OCI-LY3 (cell line): ENCODE data around the gene MRNIP.

Experiments used
- H2AFZ ChIP-seq: fragments of 200-600, 300-600 bp; shearing (Covaris generic); 2 replicates; pipeline ENCODE4 v1.6.0; 2014; ENCODE audit warnings: antibody characterized with exemption, low read depth, low read length
- H3K27ac ChIP-seq: fragments of 200-600, 300-600 bp; sonication (generic); 2 replicates; pipeline ENCODE4 v1.5.1; 2014; ENCODE audit warnings: mild to moderate bottlenecking, low read length, moderate library complexity, mixed read lengths
- H3K27me3 ChIP-seq: fragments of 200-600, 300-600 bp; sonication (generic); 2 replicates; pipeline ENCODE4 v1.6.1; 2014; ENCODE audit warnings: low read depth, low read length, mixed read lengths
- H3K36me3 ChIP-seq: fragments of 200-600, 300-600 bp; sonication (generic); replicated peaks from 2 replicates; pipeline ENCODE3; 2014; ENCODE audit warnings: low read depth, low read length, mixed read lengths
- H3K4me1 ChIP-seq: fragments of 300-600, 200-600 bp; sonication (generic); 2 replicates; pipeline ENCODE4 v1.6.1; 2014; ENCODE audit warnings: low read length, mixed read lengths
- H3K4me2 ChIP-seq: fragments of 200-600, 300-600 bp; sonication (generic); 2 replicates; pipeline ENCODE4 v1.6.1; 2014; ENCODE audit warnings: low read length, mixed read lengths
- H3K4me3 ChIP-seq: fragments of 300-600, 200-600 bp; sonication (generic); 2 replicates; pipeline ENCODE4 v1.5.1; 2014; ENCODE audit warnings: antibody characterized with exemption, mild to moderate bottlenecking, low read length, moderate library complexity
- H3K79me2 ChIP-seq: fragments of 300-600, 200-600 bp; shearing (Covaris generic); 2 replicates; pipeline ENCODE4 v1.6.1; 2014; ENCODE audit warnings: mild to moderate bottlenecking, low read length, mixed read lengths
- H3K9ac ChIP-seq: fragments of 300-600, 200-600 bp; shearing (Covaris generic); 2 replicates; pipeline ENCODE4 v1.6.0; 2014; ENCODE audit warnings: mild to moderate bottlenecking, low read length, moderate library complexity
- H3K9me3 ChIP-seq: fragments of 200-600, 300-600 bp; shearing (Covaris generic); 2 replicates; pipeline ENCODE4 v1.6.1; 2014; ENCODE audit warnings: low read length, mixed read lengths; ENCODE audit not compliant: insufficient read depth
- H4K20me1 ChIP-seq: fragments of 200-600, 300-600 bp; sonication (generic); 2 replicates; pipeline ENCODE4 v1.6.1; 2016; ENCODE audit warnings: low read length, mixed read lengths; ENCODE audit not compliant: insufficient read depth
- EZH2phosphoT487 ChIP-seq: fragments of 200-600 bp; shearing (Covaris generic); IDR thresholded peaks from 2 replicates; pipeline ENCODE4 v1.6.1; 2018; ENCODE audit warnings: antibody characterized with exemption, mixed run types, low read depth
- TF ChIP-seq, protein P1 (sequence below): fragments of 200-600, 300-600 bp; sonication (generic); IDR thresholded peaks from 2 replicates; pipeline ENCODE4 v1.5.1; 2014; ENCODE audit warnings: antibody characterized with exemption, low read length, low read depth

Gene MRNIP

GRCh38 chr5:179815491-179816249 lies 42.9 kb downstream of the MRNIP start:
- H3K4me3 ChIP-seq = no peak overlapping the region
- H3K36me3 ChIP-seq = peaks cover 22% of the 10 kb centered on the region
- H3K4me1 ChIP-seq = peaks cover 25% of the 10 kb centered on the region
- no peaks in the 10 kb centered on the region for H3K9me3 ChIP-seq
- peaks cover 15% of the 10 kb centered on the region for H3K79me2 ChIP-seq
- no peaks in the 10 kb centered on the region for H3K27me3 ChIP-seq
- no peaks in the 10 kb centered on the region; the same call in 1 of the 2 replicates for H4K20me1 ChIP-seq
- no peak overlapping the region for H3K4me2 ChIP-seq
- no peak overlapping the region for H2AFZ ChIP-seq
- no peak for TF ChIP-seq EZH2phosphoT487
- TF ChIP-seq, protein P1, sequence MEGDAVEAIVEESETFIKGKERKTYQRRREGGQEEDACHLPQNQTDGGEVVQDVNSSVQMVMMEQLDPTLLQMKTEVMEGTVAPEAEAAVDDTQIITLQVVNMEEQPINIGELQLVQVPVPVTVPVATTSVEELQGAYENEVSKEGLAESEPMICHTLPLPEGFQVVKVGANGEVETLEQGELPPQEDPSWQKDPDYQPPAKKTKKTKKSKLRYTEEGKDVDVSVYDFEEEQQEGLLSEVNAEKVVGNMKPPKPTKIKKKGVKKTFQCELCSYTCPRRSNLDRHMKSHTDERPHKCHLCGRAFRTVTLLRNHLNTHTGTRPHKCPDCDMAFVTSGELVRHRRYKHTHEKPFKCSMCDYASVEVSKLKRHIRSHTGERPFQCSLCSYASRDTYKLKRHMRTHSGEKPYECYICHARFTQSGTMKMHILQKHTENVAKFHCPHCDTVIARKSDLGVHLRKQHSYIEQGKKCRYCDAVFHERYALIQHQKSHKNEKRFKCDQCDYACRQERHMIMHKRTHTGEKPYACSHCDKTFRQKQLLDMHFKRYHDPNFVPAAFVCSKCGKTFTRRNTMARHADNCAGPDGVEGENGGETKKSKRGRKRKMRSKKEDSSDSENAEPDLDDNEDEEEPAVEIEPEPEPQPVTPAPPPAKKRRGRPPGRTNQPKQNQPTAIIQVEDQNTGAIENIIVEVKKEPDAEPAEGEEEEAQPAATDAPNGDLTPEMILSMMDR = no peak
- no peak overlapping the region for H3K9ac ChIP-seq
- no peak overlapping the region for H3K27ac ChIP-seq

DNA sequence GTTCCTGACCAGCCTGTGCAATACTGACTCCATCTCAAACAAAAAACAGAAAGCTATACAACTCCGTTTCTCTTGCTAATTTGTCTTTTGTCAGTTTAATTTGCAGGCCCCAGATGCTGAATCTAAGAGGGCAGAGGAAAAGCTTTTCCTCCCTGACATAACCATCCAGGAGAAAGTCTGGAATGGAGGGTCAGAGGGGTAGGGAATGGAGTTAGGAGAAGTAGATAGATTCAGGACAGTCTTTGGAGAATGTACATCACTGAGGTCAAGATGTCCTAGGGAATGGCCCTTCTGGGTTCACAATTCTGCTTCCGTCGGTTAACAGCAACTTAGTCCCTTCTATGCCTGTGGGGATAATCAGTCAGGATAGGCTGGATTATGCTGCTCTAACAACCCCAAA lies 44.5 kb downstream of the MRNIP start:
- H3K4me3 ChIP-seq = no peak overlapping the region
- no peak overlapping the region for H2AFZ ChIP-seq
- H4K20me1 ChIP-seq = no peaks in the 10 kb centered on the region; the same call in 1 of the 2 replicates
- no peak overlapping the region for H3K4me2 ChIP-seq
- no peaks in the 10 kb centered on the region for H3K27me3 ChIP-seq
- TF ChIP-seq EZH2phosphoT487 = no peak
- TF ChIP-seq, protein P1 = no peak
- peaks cover 5% of the 10 kb centered on the region; the same call in 1 of the 2 replicates for H3K79me2 ChIP-seq
- H3K27ac ChIP-seq = no peak overlapping the region
- H3K4me1 ChIP-seq = peaks cover 10% of the 10 kb centered on the region
- H3K9ac ChIP-seq = no peak overlapping the region
- peaks cover 23% of the 10 kb centered on the region for H3K36me3 ChIP-seq
- no peaks in the 10 kb centered on the region for H3K9me3 ChIP-seq

- Histone ChIP-seq H4K20me1 (no peaks in the 10 kb centered on the region; the same call in 1 of the 2 replicates), H3K4me3 (no peak overlapping the region), H3K9ac (no peak overlapping the region), H3K4me2 (no peak overlapping the region), H3K9me3 (no peaks in the 10 kb centered on the region), H3K27ac (no peak overlapping the region), H2AFZ (no peak overlapping the region), H3K4me1 (peaks cover 8% of the 10 kb centered on the region), H3K27me3 (no peaks in the 10 kb centered on the region), H3K79me2 (peaks cover 6% of the 10 kb centered on the region), H3K36me3 (peaks cover 23% of the 10 kb centered on the region)
- TF ChIP-seq EZH2phosphoT487 = no peak
- TF ChIP-seq, protein P1 = no peak
Observed at GRCh38 chr5:179812997-179813607, 45.5 kb downstream of the MRNIP start.

DNA sequence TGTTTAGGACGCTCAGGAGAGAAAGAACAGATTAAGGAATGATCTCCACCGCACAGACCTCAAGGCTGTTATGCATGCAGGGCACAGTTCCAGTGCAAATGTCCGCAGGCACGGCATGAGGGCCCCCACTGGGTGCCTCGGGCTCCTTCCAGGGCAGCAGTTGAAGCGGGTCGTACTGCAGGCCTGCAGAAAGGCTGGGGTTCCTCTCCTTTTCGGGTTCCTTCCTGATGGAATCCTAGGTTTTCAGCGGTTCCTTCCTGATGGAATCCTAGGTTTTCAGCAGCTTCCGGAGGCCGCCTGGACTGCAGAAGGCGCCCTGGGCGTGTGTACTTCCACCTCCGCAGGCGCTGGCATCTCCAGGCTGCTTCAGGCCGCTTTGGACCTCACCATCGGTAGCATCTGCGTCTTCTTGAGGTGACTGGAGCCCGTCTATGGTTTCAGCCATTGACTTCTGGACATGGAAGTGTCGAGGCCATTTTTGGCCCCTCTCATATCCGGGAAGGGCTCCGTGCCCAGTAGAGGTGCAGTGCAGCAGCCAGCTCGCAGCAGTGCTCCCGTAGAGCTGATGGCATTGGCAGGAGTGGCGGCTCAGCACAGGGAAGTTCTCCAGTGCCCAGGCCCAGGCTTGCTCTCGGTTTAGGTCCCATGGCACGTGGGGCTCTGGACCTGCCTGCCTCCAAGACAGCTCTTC lies 46.3 kb downstream of the MRNIP start:
- no peak overlapping the region for H3K4me3 ChIP-seq
- H3K4me2 ChIP-seq = no peak overlapping the region
- H3K79me2 ChIP-seq = peaks cover 13% of the 10 kb centered on the region
- H4K20me1 ChIP-seq = no peaks in the 10 kb centered on the region; the same call in 1 of the 2 replicates
- no peak overlapping the region for H3K9ac ChIP-seq
- no peaks in the 10 kb centered on the region for H3K27me3 ChIP-seq
- no peak overlapping the region for H3K27ac ChIP-seq
- H3K4me1 ChIP-seq = peaks cover 9% of the 10 kb centered on the region
- TF ChIP-seq, protein P1 = no peak
- no peak for TF ChIP-seq EZH2phosphoT487
- H3K36me3 ChIP-seq = peaks cover 23% of the 10 kb centered on the region
- no peak overlapping the region for H2AFZ ChIP-seq
- no peaks in the 10 kb centered on the region for H3K9me3 ChIP-seq
